NCI-H2029 treated with DMSO at 0.1 percent for 48 hours (cell line): ENCODE results near the gene WARS2.

ENCODE experiments used
- DNase-seq: peaks from one replicate; lab custom pipeline; 2025; lab: John Stamatoyannopoulos, UW

Gene WARS2

DNA sequence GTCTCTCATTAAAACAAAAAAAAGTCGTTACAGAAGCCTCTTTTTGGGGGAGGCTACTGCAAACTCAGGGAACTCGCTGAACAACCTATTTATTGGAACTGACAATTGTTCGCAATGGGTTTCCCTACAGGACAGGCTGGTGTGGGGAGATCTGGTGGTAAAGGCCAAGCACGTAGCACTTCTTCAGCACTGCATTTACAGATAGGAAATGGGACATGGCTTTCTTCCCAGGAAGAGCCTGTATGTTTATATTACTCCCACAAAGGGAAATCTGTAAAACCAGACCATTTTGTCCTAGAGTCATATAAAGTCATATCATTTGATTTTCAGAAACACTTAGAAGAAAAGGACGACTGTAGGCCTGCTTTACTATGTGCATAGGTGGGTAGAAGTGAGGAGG, 113.5 kb downstream of the WARS2 start:
- no peak for DNase-seq

DNA sequence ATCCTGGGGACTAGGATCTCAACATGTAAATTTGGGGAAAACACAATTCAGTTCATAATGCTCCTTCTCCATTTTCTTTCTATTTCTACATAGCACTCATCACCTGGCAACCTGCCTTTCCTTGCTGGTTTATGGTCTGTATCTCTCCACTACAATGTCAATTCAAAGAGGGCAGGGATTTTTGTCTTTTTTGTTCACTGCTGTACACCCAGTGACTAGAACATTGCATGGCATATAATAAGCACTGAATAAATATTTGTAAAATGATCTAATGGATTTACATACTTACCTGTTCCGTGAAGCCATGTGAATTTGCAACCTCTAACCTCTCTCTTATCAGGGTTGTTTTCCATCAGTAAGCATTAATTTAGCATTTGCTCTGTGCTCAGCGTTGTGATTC, 124.9 kb downstream of the WARS2 start:
- DNase-seq, result peak; percentile 51

DNA sequence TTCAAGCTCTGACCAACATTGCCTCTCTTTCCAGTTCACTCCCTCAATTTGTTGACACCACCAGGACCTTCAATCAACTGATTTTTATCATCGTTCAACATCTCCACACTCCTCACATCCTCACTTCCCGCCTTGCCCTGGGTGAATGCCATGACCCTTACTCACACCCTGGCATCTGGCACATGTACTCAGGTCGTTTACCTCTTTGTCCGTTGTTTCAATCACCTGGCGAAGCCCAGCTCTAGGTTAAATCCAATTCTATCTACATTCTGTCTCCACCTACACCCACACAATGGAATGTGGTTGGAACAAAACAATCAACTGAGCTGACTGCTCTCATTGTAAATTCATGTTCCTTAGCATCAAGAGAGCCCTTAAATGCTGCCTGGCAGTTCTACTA, 128.1 kb downstream of the WARS2 start:
- DNase-seq, result no peak

DNA sequence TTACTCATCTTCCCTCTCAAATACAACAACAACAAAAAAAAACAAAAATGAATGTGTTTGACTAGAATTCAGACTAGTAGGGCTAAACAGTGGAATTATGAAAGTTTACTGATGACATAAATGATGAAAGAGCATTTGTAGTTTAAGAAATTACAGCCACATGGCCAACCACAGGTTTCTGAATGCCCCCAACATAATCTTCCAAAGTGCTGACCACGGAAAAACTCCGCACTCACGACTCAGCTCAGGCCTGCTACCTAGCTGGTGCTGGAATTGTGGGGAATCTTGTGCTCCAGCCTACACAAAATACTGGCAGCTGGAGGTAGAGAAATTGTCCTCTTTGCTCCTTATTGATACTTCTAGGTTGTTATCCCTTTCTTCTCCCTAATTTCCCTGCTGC, 128.7 kb downstream of the WARS2 start:
- no peak for DNase-seq

DNA sequence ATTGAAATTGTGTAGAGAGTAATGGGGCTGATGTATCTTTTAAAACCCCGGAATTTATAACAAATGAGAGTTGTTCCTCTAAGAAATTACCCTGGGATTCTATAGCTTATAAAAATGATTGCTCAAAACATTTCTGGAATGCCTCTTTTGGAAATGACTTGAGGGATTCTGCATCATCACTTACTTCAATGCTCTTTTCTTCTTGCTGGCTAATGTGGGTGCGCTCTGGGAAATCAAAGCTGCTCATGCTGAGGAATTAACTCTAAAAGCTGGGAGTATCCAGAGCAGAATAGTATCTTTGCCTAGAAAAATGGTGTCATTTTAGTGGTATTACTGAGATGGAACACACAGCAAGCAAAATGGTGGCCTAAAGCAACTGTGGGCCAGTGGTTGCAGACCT, 129.3 kb downstream of the WARS2 start:
- DNase-seq, result no peak

DNA sequence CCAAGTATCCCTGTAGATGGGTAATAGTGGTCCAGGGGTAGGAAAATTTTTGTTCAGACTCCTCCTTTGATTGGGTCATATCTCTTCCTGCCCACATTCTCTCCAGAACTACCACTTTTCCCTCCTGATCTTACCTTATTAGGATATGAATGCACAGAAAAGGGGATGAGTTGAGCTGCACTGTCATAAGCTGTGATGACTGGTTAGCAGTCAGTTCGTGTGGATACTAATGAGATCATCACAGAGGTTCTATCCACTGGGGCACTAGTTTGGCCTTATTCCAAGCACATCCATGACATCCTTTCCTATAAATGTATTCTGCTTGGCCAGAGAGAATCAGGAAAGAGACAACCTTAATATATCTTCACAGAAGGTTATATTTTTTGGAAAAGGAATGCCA, 130.3 kb downstream of the WARS2 start:
- DNase-seq, result no peak

DNA sequence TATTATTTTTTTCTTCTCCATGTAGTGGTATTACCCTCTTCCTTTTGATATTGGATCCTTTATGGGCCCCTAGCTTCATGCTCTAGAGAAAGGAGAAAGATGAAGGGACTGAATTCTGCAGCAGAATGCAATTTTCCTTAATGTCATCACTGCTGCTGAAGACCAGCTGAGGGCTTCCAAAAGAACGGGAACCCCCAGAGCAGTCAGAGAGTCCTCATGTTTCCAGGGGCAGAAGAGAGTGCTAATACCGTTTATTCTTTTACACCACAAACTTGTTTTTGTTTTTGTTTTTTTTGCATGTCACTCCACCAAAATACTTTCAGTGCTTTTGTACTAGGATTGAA, 131.2 kb downstream of the WARS2 start:
- DNase-seq, result no peak

DNA sequence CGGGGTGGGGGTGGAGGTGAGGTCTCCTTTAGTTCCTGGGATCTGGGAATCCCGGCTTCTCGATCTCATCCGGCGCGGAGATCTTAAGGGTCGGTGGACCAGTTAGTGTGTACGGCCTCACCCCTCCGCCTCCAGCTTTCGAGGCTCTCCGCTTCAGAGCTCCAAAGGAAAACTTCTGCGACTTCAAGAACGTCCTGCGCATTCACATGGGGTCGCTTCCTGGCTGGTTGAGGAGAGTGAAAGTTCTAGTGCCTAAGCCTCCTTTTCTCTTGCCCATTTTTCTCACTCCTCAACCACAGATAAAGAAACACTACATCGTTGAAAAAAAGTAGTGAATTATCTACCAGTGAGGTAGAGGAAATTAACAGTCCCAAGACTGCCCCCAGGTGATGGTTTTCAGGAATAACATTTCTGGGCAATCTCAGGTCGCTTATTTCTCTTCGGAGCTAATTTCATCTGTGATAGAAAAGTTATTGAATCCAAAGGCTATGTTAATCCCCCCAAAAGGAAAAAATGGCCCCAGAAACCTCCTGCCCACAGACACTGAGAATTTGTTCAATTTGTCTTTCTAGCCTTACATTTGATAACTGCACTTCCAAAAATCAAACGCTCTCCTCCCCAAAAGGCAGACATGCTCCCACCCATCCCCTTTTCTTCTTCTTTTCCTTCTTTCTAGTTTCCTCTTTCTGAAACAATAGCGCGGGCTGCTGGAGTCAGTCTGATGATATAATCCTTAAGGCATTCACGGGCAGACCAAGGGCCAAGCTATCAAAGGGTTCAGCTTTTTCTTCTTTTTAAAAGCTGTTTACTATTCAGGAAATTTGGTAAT, 131.8 kb downstream of the WARS2 start:
- peak; percentile 30 for DNase-seq

DNA sequence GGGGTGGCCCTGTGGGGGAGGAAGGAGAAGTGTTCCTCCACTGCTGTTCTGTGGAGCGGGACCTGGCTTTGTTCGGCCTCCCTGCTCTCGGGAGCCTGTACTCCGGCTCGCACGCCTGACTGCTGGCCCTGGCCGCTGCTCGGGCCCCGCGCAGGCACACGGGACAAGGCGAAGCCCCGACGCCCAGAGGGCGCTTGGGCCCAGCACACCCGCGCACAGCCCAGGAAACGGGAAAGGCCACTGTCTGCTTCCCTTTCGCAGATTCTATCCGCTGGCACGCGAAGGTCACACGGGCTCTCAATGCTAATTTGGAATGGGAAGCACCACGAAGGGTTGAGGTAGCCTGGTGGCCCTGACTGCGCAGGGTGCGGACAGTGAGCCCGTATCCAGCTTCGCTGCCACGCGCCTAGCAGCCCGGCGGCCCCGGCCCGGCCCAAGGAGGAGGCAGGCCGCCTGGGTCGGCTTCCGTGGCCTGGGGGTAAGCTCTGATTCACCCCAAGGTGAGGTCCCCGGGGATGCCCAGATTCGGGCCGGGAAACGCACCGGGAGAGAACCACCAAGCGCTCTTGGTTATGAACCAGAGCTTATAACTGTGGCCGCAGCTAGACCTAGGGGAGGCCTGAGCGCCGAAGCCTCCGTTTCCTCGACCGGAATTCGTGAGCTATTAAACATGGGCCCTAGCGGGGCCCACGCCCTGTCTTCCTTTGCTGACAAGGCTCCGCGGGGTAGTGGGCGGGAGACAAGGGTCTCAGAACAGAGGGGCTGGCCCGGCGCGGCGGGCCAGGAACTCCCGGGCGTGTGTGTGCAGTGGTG, 132.6 kb downstream of the WARS2 start:
- DNase-seq, result no peak

DNA sequence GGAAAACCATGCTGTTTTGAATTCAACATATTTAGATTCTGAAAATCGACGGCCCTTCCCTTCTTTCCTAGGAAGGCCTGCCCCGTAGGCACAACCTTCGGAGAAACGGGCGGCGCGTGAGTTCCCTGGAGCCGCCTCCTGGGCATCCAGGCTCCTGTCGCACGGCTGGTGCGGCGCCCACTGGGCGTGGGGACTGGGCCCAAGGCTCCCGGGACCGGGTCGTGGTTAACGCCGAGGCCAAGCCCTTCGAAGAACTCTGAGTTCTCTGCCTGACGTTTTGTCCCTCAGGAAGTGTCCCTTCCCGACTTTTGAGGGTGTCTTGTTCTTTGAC, 133.1 kb downstream of the WARS2 start:
- DNase-seq, result no peak

DNA sequence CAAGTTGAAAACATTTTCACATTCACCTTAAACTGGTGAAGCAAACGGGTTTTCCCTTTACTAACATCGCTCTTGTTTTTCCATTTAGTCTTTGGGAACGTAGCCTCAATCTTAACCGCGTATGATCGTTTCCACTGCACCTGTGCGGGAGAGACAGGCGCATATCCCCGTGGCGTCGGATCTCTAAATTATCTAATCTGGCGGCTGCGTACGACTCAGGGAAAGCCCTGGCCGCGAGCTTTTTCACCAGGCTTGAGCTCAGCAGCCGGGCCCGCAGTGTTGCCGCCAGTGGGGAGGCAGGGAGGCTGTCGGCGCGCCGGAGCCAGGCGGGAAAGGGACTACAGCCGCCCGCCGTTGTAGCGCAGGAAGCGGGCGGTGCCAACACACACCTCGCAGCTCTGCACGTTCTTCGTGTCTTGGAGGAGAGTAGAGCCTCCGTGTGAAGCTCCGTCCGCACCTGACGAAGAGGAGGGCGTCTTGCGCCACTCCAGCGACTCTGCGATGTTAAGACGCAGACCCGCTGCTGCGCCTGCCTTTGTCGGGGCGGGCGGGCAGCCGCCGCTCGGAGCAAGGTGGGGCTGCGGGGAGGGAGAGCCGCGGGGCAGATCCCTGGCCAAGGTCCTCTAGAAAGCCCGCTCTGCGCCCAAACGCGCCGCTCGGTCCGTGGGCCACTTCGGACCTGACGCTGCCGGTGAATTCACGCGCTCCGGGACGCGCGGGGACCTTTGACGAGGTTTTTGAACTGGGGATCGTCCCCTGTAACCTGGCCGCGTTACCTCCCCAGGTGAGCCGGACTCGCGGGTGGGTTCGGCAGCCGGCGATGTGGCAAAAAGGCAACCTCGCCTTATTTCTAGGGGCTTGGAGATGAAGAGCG, 133.8 kb downstream of the WARS2 start:
- DNase-seq, result no peak

DNA sequence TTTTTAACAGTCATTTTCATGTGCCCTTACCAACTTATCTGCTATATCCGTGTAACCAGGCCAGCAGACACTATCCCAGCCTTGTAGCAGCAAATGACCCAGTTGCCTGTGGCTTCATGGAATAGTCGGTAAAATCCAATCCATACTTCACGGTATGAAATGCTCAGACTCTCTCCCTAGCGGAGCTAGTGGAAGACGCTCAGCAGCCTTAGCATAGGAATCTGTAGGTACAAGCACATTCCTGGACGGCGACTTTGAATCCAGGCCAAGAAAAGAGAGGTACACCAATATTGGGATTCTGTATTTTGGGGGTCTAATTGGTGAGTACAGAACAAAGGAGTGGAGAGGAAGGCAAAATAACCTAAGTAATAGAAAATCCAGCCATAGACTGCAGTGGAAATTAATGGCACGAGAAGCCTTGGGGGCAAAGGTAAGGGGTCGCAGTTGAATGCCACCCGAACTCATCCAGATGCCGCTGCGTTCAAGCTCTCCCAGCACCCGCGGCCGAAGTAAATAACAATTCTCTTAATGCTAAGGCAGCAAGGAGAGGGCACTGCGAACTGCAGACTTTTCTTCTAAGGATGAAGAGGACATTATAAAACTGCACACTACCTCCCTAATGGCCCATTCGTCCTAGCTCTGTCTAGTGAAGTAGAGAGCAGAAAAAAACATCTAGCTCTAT, 134.6 kb downstream of the WARS2 start:
- DNase-seq, result no peak

DNA sequence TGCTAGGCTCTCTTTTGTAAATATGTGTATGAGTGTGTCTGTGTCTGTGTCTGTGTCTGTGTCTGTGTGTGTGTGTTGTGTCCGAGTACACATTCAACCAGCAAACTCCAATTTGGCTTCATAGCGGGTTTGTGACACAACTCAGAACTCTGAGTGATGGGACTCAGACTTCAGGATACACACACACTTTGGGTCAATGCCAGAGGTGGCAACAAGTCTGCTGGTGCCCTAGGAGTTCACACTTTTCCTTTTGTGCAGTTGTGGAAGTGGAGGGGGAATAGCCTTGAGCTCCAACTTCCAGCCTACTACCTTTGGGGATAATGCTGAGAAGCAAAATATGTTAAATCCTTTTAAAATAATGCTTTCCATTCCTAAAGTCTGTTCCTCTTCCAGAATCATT, 135.7 kb downstream of the WARS2 start:
- DNase-seq, result no peak

DNA sequence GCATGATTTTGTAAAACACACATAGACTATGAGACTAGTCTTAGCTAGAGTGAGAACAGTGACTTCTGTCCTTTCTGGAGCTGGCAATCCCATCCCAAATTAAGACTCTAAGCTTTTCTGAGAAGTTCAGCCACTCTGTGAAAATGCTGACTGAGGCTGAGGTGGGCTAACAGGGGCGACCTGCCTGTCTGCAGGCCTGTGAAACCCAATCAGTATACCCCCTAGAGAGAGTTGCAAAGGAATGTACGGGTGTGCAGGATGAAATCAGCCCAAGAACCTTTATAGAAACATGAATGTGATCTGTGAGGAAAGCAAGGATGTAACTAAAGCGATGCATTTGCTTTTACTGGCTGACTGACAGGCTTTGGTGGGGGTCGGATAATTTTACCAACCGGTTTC, 136.3 kb downstream of the WARS2 start:
- no peak for DNase-seq

DNA sequence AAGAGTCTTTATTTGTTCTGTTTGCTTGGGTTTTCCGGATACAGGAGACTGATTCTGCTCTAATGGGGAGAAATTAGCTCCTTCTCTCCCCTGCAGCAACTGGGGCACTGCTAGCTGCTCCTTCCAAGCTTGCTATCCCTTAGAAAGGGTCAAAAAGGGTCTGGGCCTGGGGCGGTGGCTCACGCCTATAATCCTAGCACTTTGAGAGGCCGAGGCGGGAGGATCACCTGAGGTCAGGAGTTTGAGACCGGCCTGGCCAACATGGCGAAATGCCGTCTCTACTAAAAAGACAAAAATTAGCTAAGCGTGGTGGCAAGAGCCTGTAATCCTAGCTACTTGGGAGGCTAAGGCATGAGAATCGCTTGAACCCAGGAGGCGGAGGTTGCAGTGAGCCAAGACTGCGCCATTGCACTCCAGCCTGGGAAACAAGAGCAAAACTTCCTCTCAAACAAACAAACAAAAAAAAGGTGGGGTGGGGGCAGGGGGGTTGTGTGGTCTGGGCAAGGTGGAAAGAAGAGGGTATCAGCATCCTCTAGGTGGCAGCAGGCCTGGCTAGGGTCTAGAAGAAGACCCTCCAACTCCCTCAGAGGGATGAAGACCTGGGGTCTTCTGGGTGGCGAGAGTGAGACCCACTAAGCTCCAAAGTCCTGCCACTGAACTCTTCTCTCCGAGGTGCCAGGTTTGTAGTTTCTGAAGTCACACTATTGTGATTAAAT, 136.9 kb downstream of the WARS2 start:
- DNase-seq, result no peak

DNA sequence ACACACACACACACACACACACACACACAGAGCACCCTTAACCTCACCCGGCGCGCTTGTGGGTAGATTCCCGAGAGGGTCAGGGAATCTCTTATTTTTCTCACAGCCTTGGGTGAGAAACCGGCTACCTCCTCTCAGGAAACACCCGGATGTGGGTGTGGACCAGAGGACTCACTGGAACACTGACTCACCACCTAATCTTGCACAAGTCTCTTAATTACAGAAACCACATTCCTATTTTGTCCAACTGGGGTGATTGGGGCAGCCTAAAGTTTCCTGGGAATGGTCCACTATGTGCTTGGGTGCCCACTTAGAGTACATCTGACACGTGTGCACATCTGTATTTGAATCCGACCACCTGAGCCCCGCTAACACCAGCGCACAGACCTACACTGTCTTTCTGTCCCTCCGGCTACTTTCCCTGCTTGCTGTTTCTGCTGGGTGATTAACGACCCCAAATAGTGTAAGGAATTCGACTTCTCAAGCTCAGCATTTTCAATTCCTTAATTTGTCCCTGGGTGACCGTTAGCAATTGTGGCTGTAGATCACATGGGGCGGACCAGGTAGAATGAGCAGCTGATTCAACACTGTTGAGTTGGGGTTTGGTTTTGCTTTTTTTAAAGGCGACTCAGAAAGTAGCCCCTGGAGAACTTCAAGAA, 138.3 kb downstream of the WARS2 start:
- DNase-seq, result no peak

DNA sequence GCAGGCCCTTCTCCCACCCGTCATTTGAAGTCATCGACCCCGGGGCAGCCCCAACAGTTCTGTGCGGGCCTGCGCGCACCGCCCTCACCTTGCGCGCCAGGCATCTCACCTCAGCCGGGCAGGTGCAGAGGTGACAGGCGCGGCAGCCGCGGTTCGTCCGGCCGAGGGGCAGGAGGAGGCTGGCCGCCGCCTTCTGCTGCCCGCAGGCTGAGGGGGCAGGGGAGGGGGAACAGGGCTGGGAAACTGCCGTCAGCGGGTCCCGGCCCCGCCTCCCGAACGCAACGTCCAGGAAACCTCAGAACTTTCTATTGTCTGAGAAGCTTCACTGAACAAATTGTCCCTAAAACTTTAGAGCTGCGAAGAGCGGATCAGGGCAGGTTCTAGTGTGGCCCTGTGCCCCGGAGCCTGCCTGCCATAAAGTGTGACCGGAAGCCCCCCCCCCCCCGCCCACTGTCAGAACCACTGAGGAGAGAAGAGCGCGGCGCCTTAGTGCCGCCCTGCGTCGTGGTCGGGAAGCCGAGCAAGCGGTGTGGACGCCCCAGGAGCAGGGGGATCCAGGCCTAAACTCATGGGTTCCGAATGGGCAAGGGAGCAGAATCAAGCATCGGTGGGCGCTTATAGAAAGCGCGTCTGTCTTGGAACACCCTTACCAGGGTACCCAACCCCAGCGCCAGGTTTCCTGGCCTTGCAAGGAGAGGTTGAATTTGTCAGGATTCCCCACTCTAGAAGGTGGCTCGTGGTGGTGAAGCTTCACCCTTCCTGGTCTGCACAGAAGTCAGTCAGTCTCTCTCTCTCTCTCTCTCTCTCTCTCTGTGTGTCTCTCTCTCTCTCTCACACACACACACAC, 139.0 kb downstream of the WARS2 start:
- no peak for DNase-seq

DNA sequence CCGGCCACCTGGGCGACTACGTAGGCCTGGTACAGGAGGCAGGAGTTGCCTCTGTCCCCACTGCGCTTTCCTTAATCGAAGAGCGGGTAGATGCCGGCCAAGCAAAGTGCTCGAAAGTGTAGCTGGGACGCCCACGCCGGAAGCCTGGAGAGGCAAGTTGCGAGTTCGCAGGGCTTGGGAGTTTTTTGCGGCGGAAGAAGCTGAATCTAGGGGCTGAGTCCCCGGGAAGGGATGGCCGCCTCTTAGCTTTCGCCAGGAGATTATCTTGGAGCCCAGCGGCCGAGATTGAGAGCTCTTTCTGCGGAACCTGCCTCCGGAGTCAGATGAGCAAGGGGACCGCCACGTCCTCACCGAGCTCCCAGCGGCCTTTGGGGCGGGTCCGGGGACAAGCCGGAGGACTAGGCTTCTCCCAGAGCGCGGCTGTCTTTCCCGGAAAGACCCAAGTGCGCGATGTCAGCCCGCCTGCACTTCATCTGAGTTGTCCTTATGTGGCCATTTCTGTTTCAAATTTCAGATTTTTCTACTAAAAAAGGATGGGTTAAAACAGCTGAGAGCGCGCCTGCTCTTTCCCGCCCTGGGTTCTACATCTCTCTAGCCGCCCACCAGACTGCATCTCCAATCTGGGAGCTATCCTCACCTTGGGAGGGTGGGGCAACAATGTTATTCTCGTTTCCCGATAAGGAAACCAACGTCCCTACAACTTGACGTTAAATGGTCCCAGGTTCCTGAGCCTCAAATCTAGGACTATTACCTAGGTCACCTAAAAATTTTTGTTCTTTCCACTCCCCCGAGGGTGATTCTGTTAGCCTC, 139.9 kb downstream of the WARS2 start:
- DNase-seq, result no peak
